Measurements from ENCODE around the gene TTC22. TPM values are rescaled to one million over a fixed set of nuclear protein-coding genes. Genes with fewer than 3 reads are reported as not detected.

Gene TTC22
- total RNA-seq, 6 experiments from 2014 or later = not detected

DNA sequence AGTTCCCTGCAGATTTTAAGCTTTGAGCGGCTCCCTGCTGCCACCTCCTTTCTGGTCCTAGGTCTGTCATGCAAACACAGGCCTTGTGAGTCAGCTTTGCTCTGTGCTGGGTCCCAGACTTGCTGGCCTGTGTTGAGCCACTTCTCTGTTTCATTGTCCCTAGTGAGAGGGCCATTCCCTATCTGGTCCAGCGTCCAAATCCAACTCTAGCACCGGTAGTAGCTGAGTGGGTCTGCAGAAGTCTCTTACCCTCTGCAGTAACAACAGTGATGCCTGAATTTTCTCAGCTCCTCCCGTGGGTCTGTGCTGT, 5.8 kb downstream of the TTC22 start:
- Mint-ChIP-seq H3K36me3 (ENCODE audit: low read depth) (no peaks in the 10 kb centered on the region), H3K27me3 (ENCODE audit: insufficient read depth) (peaks cover 24% of the 10 kb centered on the region), H3K27ac (no peak overlapping the region), H3K4me1 (ENCODE audit: low read depth) (peaks cover 20% of the 10 kb centered on the region), H3K4me3 (no peak overlapping the region), H3K9me3 (peaks cover 11% of the 10 kb centered on the region; the same call in 1 of the 2 replicates)
- DNase-seq = peak; percentile 29
- TF ChIP-seq, protein P1, sequence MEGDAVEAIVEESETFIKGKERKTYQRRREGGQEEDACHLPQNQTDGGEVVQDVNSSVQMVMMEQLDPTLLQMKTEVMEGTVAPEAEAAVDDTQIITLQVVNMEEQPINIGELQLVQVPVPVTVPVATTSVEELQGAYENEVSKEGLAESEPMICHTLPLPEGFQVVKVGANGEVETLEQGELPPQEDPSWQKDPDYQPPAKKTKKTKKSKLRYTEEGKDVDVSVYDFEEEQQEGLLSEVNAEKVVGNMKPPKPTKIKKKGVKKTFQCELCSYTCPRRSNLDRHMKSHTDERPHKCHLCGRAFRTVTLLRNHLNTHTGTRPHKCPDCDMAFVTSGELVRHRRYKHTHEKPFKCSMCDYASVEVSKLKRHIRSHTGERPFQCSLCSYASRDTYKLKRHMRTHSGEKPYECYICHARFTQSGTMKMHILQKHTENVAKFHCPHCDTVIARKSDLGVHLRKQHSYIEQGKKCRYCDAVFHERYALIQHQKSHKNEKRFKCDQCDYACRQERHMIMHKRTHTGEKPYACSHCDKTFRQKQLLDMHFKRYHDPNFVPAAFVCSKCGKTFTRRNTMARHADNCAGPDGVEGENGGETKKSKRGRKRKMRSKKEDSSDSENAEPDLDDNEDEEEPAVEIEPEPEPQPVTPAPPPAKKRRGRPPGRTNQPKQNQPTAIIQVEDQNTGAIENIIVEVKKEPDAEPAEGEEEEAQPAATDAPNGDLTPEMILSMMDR (IDR thresholded peaks at IDR 0.05) = no peak

DNA sequence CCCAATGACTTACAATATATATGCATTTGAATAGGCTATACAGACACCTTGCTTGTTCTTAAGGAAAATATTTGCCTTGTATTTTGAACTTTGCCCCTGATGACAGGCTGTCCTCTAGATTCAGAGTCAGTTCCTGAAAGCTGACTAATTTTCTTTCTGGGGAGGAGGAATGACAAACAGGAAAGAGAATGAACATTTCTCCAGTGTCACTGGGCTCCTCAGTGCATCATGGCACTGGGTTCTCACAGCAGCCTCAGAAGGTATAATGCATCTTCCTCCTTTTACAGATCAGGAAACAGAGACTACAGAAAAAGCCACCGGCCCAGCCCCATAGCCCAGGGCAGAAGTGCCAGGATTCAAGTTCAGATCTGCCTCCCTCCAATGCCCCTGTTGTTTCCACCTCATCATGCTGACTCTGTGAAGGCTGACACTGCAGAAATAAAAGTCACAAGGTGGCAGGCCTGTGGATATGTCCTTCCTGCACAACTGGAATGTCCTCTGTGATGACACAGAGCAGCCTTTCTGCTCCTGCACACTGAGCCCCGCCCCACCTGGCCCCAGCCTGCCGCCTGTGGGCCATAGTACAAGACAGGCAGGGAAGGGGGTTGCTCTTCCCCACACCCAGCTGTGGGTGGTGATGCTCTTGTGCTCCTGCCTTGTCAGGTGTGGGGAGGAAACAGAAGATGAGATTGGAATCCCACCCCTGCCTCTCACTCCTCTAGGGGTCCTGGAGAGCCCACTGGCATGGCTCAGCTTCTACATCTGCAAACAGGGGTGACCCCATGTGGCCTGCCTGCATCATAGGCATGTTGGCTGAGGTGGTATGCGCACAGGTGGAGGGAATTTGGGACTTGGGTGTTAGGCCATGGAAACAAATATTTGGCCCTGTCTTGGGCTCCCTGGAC, 6.4 kb downstream of the TTC22 start:
- peaks cover 20% of the 10 kb centered on the region for H3K4me1 Mint-ChIP-seq (ENCODE audit: low read depth)
- H3K9me3 Mint-ChIP-seq = peaks cover 11% of the 10 kb centered on the region; the same call in 1 of the 2 replicates
- TF ChIP-seq, protein P1 (IDR thresholded peaks at IDR 0.05) = peak; percentile 31; the same call in 1 of the 2 replicates
- H3K4me3 Mint-ChIP-seq = no peak overlapping the region
- H3K36me3 Mint-ChIP-seq (ENCODE audit: low read depth) = no peaks in the 10 kb centered on the region
- peak overlapping the region; percentile 65; the same call in 1 of the 2 replicates for H3K27ac Mint-ChIP-seq
- H3K27me3 Mint-ChIP-seq (ENCODE audit: insufficient read depth) = peaks cover 18% of the 10 kb centered on the region
- peak; percentile 34 for DNase-seq

DNA sequence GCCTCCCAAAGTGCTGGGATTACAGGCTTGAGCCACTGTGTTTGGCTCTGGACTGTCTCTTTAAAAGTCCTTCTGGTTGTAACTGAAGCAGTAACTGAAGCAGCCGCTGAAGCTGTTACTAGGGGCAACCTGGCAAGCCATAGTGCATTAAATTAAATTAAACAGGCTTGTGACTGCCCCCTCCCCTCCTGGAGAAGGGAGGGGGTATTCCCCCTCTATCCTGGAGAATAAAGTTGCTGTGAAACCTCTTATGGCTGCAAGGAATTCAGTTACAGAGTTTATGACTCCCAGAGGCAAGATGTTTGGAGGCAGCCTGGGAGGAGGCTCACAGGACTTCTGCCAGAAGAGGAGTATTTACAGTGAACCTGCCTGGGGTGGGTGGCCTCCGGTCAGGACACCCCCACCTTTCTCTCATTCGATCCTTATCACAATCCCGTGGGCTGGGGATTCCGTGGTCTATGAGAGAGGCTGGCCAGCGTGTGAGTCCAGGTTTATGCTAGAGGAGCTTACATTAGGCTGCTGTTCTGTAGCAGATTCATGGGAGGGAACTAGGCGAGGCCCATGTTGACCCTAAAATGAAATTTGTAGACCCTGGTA, 8.3 kb downstream of the TTC22 start:
- DNase-seq = no peak
- Mint-ChIP-seq H3K4me3 (no peak overlapping the region), H3K27me3 (ENCODE audit: insufficient read depth) (peaks cover 12% of the 10 kb centered on the region), H3K36me3 (ENCODE audit: low read depth) (no peaks in the 10 kb centered on the region), H3K27ac (no peak overlapping the region), H3K9me3 (peaks cover 11% of the 10 kb centered on the region; the same call in 1 of the 2 replicates), H3K4me1 (ENCODE audit: low read depth) (peaks cover 20% of the 10 kb centered on the region)
- TF ChIP-seq, protein P1 (IDR thresholded peaks at IDR 0.05) = no peak

DNA sequence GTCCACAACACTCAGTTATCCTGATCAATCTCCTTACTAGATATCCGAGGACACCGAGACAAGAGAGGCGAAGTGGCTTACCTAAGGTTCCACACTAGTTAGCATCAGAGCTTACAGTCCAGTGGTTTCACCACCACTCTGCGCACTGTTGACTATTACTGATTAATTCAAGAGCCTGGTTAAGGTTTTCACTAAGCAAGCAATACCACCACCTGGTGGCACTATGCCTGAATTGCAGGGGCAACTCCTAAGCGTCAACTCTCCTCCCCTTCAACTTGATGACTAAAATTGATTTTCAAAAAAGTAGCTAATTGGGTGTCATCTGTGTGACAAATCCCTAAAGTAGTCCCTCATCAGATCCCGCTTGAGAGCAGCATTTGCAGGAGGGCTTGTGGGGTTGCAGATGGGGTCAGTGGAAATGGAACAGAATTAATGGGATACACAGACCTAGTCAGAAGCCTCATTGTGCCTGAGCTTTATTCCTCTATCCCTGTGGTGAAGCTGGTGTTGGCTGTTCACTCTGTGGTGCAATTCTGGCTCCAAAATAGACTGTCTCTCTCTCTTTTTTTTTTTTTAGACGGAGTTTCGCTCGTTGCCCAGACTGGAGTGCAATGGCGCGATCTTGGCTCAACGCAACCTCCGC, 9.1 kb downstream of the TTC22 start:
- Mint-ChIP-seq H3K36me3 (ENCODE audit: low read depth) (no peaks in the 10 kb centered on the region), H3K27me3 (ENCODE audit: insufficient read depth) (peaks cover 9% of the 10 kb centered on the region), H3K4me3 (no peak overlapping the region), H3K27ac (no peak overlapping the region), H3K9me3 (peaks cover 11% of the 10 kb centered on the region; the same call in 1 of the 2 replicates), H3K4me1 (ENCODE audit: low read depth) (peaks cover 20% of the 10 kb centered on the region)
- TF ChIP-seq, protein P1 (IDR thresholded peaks at IDR 0.05) = peak; percentile 88
- peak; percentile 16 for DNase-seq

DNA sequence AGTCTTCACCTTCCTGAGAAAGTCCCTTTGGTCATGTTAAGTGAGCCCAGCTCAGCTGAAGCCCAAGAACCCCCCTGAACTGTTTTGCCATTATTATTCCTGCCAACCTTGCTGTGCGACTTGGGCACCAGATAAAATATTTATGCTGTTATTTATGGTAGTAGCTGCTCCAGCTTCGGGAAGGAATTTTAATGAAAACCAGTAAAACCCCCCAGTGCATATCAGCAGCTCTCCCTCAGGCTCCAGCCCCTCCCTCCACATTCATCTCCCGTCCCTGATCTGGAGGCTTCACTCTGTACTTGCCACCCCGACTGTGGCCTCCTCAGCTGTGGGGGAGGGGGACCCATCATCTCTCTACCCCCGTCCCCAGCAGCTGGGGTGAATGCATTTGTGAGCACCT, 12.7 kb downstream of the TTC22 start:
- Mint-ChIP-seq H3K4me3 (no peak overlapping the region), H3K9me3 (peaks cover 11% of the 10 kb centered on the region; the same call in 1 of the 2 replicates), H3K36me3 (ENCODE audit: low read depth) (no peaks in the 10 kb centered on the region), H3K4me1 (ENCODE audit: low read depth) (no peaks in the 10 kb centered on the region), H3K27me3 (ENCODE audit: insufficient read depth) (peaks cover 16% of the 10 kb centered on the region), H3K27ac (no peak overlapping the region)
- TF ChIP-seq, protein P1 (IDR thresholded peaks at IDR 0.05) = no peak
- no peak for DNase-seq

Measured in HFFc6 (cell line).